Measurements from ENCODE around the gene CDS2.

CDS2 gene

GRCh38 chr20:5214826-5215225 is 88.0 kb downstream of the CDS2 start:
- DNase-seq (ENCODE audit: low read depth in 2 of 2): no peak
- H3K4me3 ChIP-seq (replicated peaks in 1 of 2; ENCODE audit: low read depth in 2 of 2, low read length in 2 of 2): no peak overlapping the region
- TF ChIP-seq CTCF (IDR thresholded peaks at IDR 0.05; ENCODE audit: low read depth, low read length): no peak

- TF ChIP-seq CTCF (IDR thresholded peaks at IDR 0.05; ENCODE audit: low read depth, low read length): no peak
- H3K4me3 ChIP-seq (replicated peaks in 1 of 2; ENCODE audit: low read depth in 2 of 2, low read length in 2 of 2): no peak overlapping the region
- DNase-seq (ENCODE audit: low read depth in 2 of 2): peak in 1 of 2 donors; percentile 34
These were observed 89.0 kb downstream of the CDS2 start for GRCh38 chr20:5215672-5216304.

GRCh38 chr20:5216663-5217062 is 89.9 kb downstream of the CDS2 start:
- TF ChIP-seq CTCF (IDR thresholded peaks at IDR 0.05; ENCODE audit: low read depth, low read length): no peak
- DNase-seq (ENCODE audit: low read depth in 2 of 2): no peak
- no peak overlapping the region for H3K4me3 ChIP-seq (replicated peaks in 1 of 2; ENCODE audit: low read depth in 2 of 2, low read length in 2 of 2)

- no peak for TF ChIP-seq CTCF (IDR thresholded peaks at IDR 0.05; ENCODE audit: low read depth, low read length)
- H3K4me3 ChIP-seq (replicated peaks in 1 of 2; ENCODE audit: low read depth in 2 of 2, low read length in 2 of 2): no peak overlapping the region
- DNase-seq (ENCODE audit: low read depth in 2 of 2): no peak
These were observed 90.8 kb downstream of the CDS2 start for GRCh38 chr20:5217616-5218015.

- DNase-seq (ENCODE audit: low read depth in 2 of 2): no peak
- no peak overlapping the region for H3K4me3 ChIP-seq (replicated peaks in 1 of 2; ENCODE audit: low read depth in 2 of 2, low read length in 2 of 2)
- TF ChIP-seq CTCF (IDR thresholded peaks at IDR 0.05; ENCODE audit: low read depth, low read length): no peak
These were observed 93.7 kb downstream of the CDS2 start for GRCh38 chr20:5220321-5221060.

- no peak for DNase-seq (ENCODE audit: low read depth in 2 of 2)
- no peak for TF ChIP-seq CTCF (IDR thresholded peaks at IDR 0.05; ENCODE audit: low read depth, low read length)
- H3K4me3 ChIP-seq (replicated peaks in 1 of 2; ENCODE audit: low read depth in 2 of 2, low read length in 2 of 2): no peak overlapping the region
These were observed 94.2 kb downstream of the CDS2 start for GRCh38 chr20:5221061-5221430.
